Breast epithelium (tissue), 4 donors: ENCODE data around the gene ARSA. TPM values are rescaled to one million over a fixed set of nuclear protein-coding genes. Genes with fewer than 3 reads are reported as not detected.

Experiments
- DNase-seq, 2 donors: peaks; one replicate each; pipeline ENCODE4 v3.0.0-alpha.2; 2019; ENCODE audit warnings: low spot score in 2 of 2
- H3K27ac ChIP-seq, 2 donors: fragments of 200-600 bp; sonication (generic) in 1 of 2; one replicate each; pipeline ENCODE4 v1.5.1; 2016 to 2019; ENCODE audit warnings: mild to moderate bottlenecking in 1 of 2
- H3K27me3 ChIP-seq, 2 donors: fragments of 200-600 bp; sonication (generic) in 1 of 2; one replicate each; pipeline versions ENCODE4 v1.5.1 to v1.6.0; 2017 to 2019; ENCODE audit warnings: control low read depth in 1 of 2, mild to moderate bottlenecking in 1 of 2
- H3K36me3 ChIP-seq: fragments of 200-600 bp; one replicate; pipeline ENCODE4 v1.5.1; 2019
- H3K4me1 ChIP-seq, 2 donors: fragments of 200-600 bp; sonication (generic); one replicate each; pipeline ENCODE4 v1.5.1; 2016 to 2019; ENCODE audit warnings: control low read depth in 1 of 2
- H3K4me3 ChIP-seq, 3 donors: fragments of 200-600 bp; sonication (generic); 1 replicate in 2 of 3; 2 replicates in 1 of 3; pipeline ENCODE4 v1.5.1; 2016 to 2019; ENCODE audit warnings: mild to moderate bottlenecking in 3 of 3, moderate library complexity in 2 of 3
- H3K9me3 ChIP-seq, 2 donors: fragments of 200-600 bp; sonication (generic) in 1 of 2; one replicate each; pipeline ENCODE4 v1.5.1; 2016 to 2019; ENCODE audit warnings: control low read depth in 1 of 2
- CTCF ChIP-seq, 3 donors: fragments of 450-650 bp; IDR thresholded peaks; one replicate each; pipeline ENCODE4 v1.5.1; 2016 to 2017; ENCODE audit warnings: antibody characterized with exemption in 3 of 3, mild to moderate bottlenecking in 3 of 3, moderate library complexity in 3 of 3
- POLR2A ChIP-seq: fragments of 450-650 bp; IDR thresholded peaks from one replicate; pipeline ENCODE4 v1.6.1; 2016; ENCODE audit warnings: antibody characterized with exemption, mild to moderate bottlenecking, moderate library complexity
- POLR2AphosphoS5 ChIP-seq, 3 donors: sonication (generic); formaldehyde crosslinking; IDR thresholded peaks; one replicate each; pipeline ENCODE4 v1.6.1; 2017; ENCODE audit warnings: antibody characterized with exemption in 3 of 3
- intact Hi-C: fragments of 100-400 bp; cut with DNase I; formaldehyde crosslinking; loops from one replicate; pipeline ENCODE4 v1.15.1; 2023; ENCODE audit warnings: low total_unique reads
- total RNA-seq, 3 donors: library from RNA; depleted of rRNA; stranded (reverse); fragments of >200 nt; gene quantifications; one replicate each; pipeline ENCODE4 v1.1.0, GENCODE V29; 2016

The ARSA gene
- total RNA-seq, 3 donors from 2014 or later: 23.8 to 39.0 (median 36.3) TPM

DNA sequence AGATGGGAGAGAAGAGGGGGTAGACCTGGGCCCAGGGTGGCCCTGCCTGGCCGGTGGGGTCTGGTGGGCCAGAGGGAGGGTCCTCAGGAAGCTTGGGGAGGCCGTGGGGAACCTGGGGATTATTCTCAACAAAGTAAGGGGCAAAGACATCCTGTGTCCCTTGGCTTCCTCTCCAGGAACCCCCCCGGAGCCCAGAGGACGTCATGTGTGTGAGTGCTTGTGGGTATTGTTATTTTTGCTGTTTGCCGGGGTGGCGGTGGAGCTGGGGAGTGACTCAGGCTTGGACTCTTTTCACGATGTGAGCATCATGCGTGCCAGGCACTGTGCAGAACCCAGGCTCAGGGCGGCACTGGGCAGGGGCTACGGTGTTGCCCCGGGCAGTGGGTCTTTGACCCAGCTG lies 43.7 kb upstream of the ARSA start:
- TF ChIP-seq POLR2AphosphoS5 (IDR thresholded peaks at IDR 0.05): no peak
- TF ChIP-seq CTCF (IDR thresholded peaks at IDR 0.05): no peak
- TF ChIP-seq POLR2A: no peak
- Histone ChIP-seq H3K27ac (peak overlapping the region; percentile 45 to 91), H3K9me3 (no peaks in the 10 kb centered on the region), H3K36me3 (no peaks in the 10 kb centered on the region), H3K4me1 (peaks cover 6% of the 10 kb centered on the region in 2 donors), H3K27me3 (no peaks in the 10 kb centered on the region), H3K4me3 (peak overlapping the region in 1 of 3 donors; percentile 69)
- intact Hi-C loops: no loop called here
- no peak for DNase-seq

- Histone ChIP-seq H3K4me3 (no peak overlapping the region), H3K4me1 (peaks cover 6% of the 10 kb centered on the region in 2 donors), H3K27ac (peak overlapping the region; percentile 10 to 91), H3K36me3 (no peaks in the 10 kb centered on the region), H3K9me3 (no peaks in the 10 kb centered on the region), H3K27me3 (no peaks in the 10 kb centered on the region)
- no peak for DNase-seq
- TF ChIP-seq POLR2AphosphoS5 (IDR thresholded peaks at IDR 0.05) (no peak), CTCF (IDR thresholded peaks at IDR 0.05) (no peak)
- intact Hi-C loops: no loop called here
These were observed 43.1 kb upstream of the ARSA start for GRCh38 chr22:50670914-50671538.

DNA sequence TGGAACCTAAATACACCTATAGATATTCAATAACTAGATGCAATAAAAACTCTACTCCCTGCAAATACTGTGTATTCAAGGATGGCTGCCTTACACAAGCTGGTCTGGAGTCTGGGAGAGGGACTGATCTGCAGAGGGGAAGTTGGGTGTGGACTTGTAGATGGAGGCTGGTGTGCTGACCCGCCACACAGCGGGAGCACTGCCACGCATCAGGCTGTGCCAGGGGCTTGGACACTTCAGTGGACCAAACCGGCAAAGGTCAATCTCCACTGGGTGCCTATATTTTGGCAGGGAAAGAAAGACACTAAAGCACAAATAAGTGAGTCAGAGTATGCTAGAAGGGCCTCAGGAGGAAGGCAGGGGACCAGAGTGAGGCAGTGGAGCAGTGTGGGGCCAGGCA lies 42.6 kb upstream of the ARSA start:
- Histone ChIP-seq H3K4me3 (no peak overlapping the region), H3K9me3 (no peaks in the 10 kb centered on the region), H3K36me3 (no peaks in the 10 kb centered on the region), H3K4me1 (peaks cover 6% of the 10 kb centered on the region in 2 donors), H3K27ac (peak overlapping the region in 1 of 2 donors; percentile 91), H3K27me3 (no peaks in the 10 kb centered on the region)
- TF ChIP-seq CTCF (IDR thresholded peaks at IDR 0.05) (no peak), POLR2A (no peak), POLR2AphosphoS5 (IDR thresholded peaks at IDR 0.05) (no peak)
- DNase-seq: no peak
- intact Hi-C loops: no loop called here

- TF ChIP-seq CTCF (IDR thresholded peaks at IDR 0.05) (no peak), POLR2A (no peak), POLR2AphosphoS5 (IDR thresholded peaks at IDR 0.05) (no peak)
- Histone ChIP-seq H3K9me3 (no peaks in the 10 kb centered on the region), H3K27ac (no peak overlapping the region), H3K4me3 (no peak overlapping the region), H3K4me1 (no peaks in the 10 kb centered on the region), H3K36me3 (no peaks in the 10 kb centered on the region), H3K27me3 (no peaks in the 10 kb centered on the region)
- intact Hi-C loops: no loop called here
- no peak for DNase-seq
These were observed 37.8 kb upstream of the ARSA start for GRCh38 chr22:50665738-50666137.

DNA sequence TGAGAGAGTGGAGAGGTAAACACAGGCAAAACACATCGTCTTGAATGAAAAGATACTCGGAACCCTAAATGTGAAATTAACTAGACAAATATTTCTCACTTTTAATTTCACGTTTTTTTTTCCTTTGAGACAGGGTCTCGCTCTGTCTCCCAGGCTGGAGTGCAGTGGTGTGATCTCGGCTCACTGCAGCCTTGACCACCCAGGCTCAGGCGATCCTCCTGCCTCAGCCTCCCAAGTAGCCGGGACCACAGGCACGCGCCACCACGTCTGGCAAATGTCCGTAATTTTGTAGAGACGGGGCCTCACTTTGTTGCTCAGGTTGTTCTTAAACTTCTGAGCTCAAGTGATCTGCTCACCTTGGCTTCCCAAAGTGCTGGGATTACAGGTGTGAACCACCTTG lies 37.3 kb upstream of the ARSA start:
- no peaks in the 10 kb centered on the region for H3K36me3 ChIP-seq
- no peaks in the 10 kb centered on the region for H3K27me3 ChIP-seq
- no peak for DNase-seq
- H3K4me1 ChIP-seq: no peaks in the 10 kb centered on the region
- TF ChIP-seq POLR2AphosphoS5 (IDR thresholded peaks at IDR 0.05): no peak
- TF ChIP-seq POLR2A: no peak
- TF ChIP-seq CTCF (IDR thresholded peaks at IDR 0.05): no peak
- no peak overlapping the region for H3K27ac ChIP-seq
- H3K4me3 ChIP-seq: no peak overlapping the region
- intact Hi-C loops: no loop called here
- H3K9me3 ChIP-seq: no peaks in the 10 kb centered on the region
